Gastroesophageal sphincter (tissue), 3 donors: ENCODE results near the gene TMEM181.
"Not testable (repeated sequence)": the region's sequence is repeated elsewhere in the genome, so short reads cannot be mapped to it uniquely, and the experiment has no call there.

Experiments used
- CTCF ChIP-seq, 4 experiments: fragments of 200-600 bp in 2 of 4; fragments of 450-650 bp in 2 of 4; sonication (generic) in 1 of 4; IDR thresholded peaks; one replicate each; pipeline ENCODE4 v1.5.1; 2017 to 2019; ENCODE audit warnings: antibody characterized with exemption in 4 of 4, mild to moderate bottlenecking in 2 of 4, moderate library complexity in 2 of 4
- EP300 ChIP-seq: sonication (generic); formaldehyde crosslinking; IDR thresholded peaks from one replicate; pipeline ENCODE4 v1.6.1; 2017; ENCODE audit warnings: antibody characterized with exemption, mild to moderate bottlenecking
- POLR2A ChIP-seq, 2 donors: fragments of 450-650 bp; IDR thresholded peaks; one replicate each; pipeline ENCODE4 v1.6.1; 2017; ENCODE audit warnings: antibody characterized with exemption in 2 of 2, mild to moderate bottlenecking in 2 of 2, moderate library complexity in 1 of 2
- POLR2AphosphoS5 ChIP-seq: sonication (generic); formaldehyde crosslinking; IDR thresholded peaks from one replicate; pipeline ENCODE4 v1.6.1; 2017; ENCODE audit warnings: antibody characterized with exemption

- not testable (repeated sequence) for TF ChIP-seq CTCF (IDR thresholded peaks at IDR 0.05); EP300; POLR2A (IDR thresholded peaks at IDR 0.05); POLR2AphosphoS5
Observed at GRCh38 chr6:158651981-158652737, 92.3 kb downstream of the TMEM181 start.
